WTC11 (cell line): ENCODE data around the gene TNFRSF4. TPM values are rescaled to one million over a fixed set of nuclear protein-coding genes. Genes with fewer than 3 reads are reported as not detected.

Experiments used
- ATAC-seq: fragments of 200-7000 bp; cut with Tn5 transposase; 2 replicates; pipeline ENCODE4 v1.10.0; 2021; ENCODE audit warnings: mild to moderate bottlenecking, moderate library complexity
- CTCF ChIA-PET: fragments of 300-600 bp; sonication (Branson Sonifier 250); formaldehyde crosslinking; loops from one replicate; lab custom pipeline; 2021; ENCODE audit warnings: antibody characterized with exemption; lab: Charles Lee
- POLR2A ChIA-PET: fragments of 350-600 bp; sonication (Branson Sonifier 250); formaldehyde crosslinking; loops from one replicate; lab custom pipeline; 2021; ENCODE audit warnings: antibody characterized with exemption; lab: Charles Lee
- DNase-seq: peaks from one replicate; pipeline ENCODE4 v3.0.0; 2021; ENCODE audit warnings: low spot score
- H3K27ac Mint-ChIP-seq: 2 replicates; pipeline ENCODE4 v1.8.0; 2021; ENCODE audit warnings: mixed read lengths
- H3K27me3 Mint-ChIP-seq: 2 replicates; pipeline ENCODE4 v1.8.0; 2021; ENCODE audit warnings: low read depth, mild to moderate bottlenecking, moderate library complexity, mixed read lengths
- H3K36me3 Mint-ChIP-seq: 2 replicates; pipeline ENCODE4 v1.8.0; 2021; ENCODE audit warnings: mixed read lengths
- H3K4me1 Mint-ChIP-seq: 2 replicates; pipeline ENCODE4 v1.8.0; 2022; ENCODE audit warnings: mixed read lengths
- H3K4me3 Mint-ChIP-seq: 2 replicates; pipeline ENCODE4 v1.8.0; 2021; ENCODE audit warnings: mild to moderate bottlenecking, moderate library complexity, mixed read lengths
- H3K9me3 Mint-ChIP-seq: 2 replicates; pipeline ENCODE4 v1.8.0; 2021; ENCODE audit warnings: mixed read lengths
- ARID4B ChIP-seq: sonication (generic); formaldehyde crosslinking; IDR thresholded peaks from 2 replicates; pipeline ENCODE4 v1.8.0; 2023; ENCODE audit warnings: missing genetic modification reagents, mild to moderate bottlenecking, borderline replicate concordance
- ATF3 ChIP-seq: sonication (generic); formaldehyde crosslinking; conservative IDR thresholded peaks from 2 replicates; pipeline ENCODE4 v1.8.1; 2022; ENCODE audit warnings: mild to moderate bottlenecking, missing genetic modification reagents
- CBFB ChIP-seq: sonication (generic); formaldehyde crosslinking; IDR thresholded peaks from 2 replicates; pipeline ENCODE4 v1.8.1; 2022; ENCODE audit warnings: mild to moderate bottlenecking, low read depth, missing genetic modification reagents
- CREB1 ChIP-seq: sonication (generic); formaldehyde crosslinking; IDR thresholded peaks from 2 replicates; pipeline ENCODE4 v1.8.0; 2023; ENCODE audit warnings: mild to moderate bottlenecking, missing genetic modification reagents
- E2F1 ChIP-seq: sonication (generic); formaldehyde crosslinking; IDR thresholded peaks from 2 replicates; pipeline ENCODE4 v1.8.0; 2022; ENCODE audit warnings: mild to moderate bottlenecking, missing genetic modification reagents
- EMX1 ChIP-seq: fragments of 250-450 bp; sonication (Bioruptor Pico); IDR thresholded peaks from 2 replicates; pipeline ENCODE4 v1.8.0; 2021; ENCODE audit warnings: mild to moderate bottlenecking
- ESRRA ChIP-seq: sonication (generic); formaldehyde crosslinking; IDR thresholded peaks from 2 replicates; pipeline ENCODE4 v1.8.1; 2022; ENCODE audit warnings: mild to moderate bottlenecking, missing genetic modification reagents, borderline replicate concordance
- FOXJ3 ChIP-seq: sonication (generic); formaldehyde crosslinking; IDR thresholded peaks from 2 replicates; pipeline ENCODE4 v1.9.0; 2021; ENCODE audit warnings: missing genetic modification reagents, mild to moderate bottlenecking, borderline replicate concordance
- HMGXB4 ChIP-seq: sonication (generic); formaldehyde crosslinking; IDR thresholded peaks from 2 replicates; pipeline ENCODE4 v1.8.1; 2023; ENCODE audit warnings: mild to moderate bottlenecking, moderate library complexity, missing genetic modification reagents
- KAT7 ChIP-seq: sonication (generic); formaldehyde crosslinking; IDR thresholded peaks from 2 replicates; pipeline ENCODE4 v1.8.1; 2023; ENCODE audit warnings: missing genetic modification reagents, mild to moderate bottlenecking, borderline replicate concordance
- MLX ChIP-seq: sonication (generic); formaldehyde crosslinking; IDR thresholded peaks from 2 replicates; pipeline ENCODE4 v1.8.1; 2023; ENCODE audit warnings: mild to moderate bottlenecking, missing genetic modification reagents, moderate library complexity
- NR3C1 ChIP-seq: sonication (generic); formaldehyde crosslinking; conservative IDR thresholded peaks from 2 replicates; pipeline ENCODE4 v1.8.1; 2023; ENCODE audit warnings: low read depth, mild to moderate bottlenecking, missing genetic modification reagents
- PRDM15 ChIP-seq: sonication (generic); formaldehyde crosslinking; IDR thresholded peaks from 2 replicates; pipeline ENCODE4 v1.8.0; 2022; ENCODE audit warnings: missing genetic modification reagents
- PREB ChIP-seq: sonication (generic); formaldehyde crosslinking; IDR thresholded peaks from 2 replicates; pipeline ENCODE4 v1.8.1; 2022; ENCODE audit warnings: mild to moderate bottlenecking, missing genetic modification reagents, moderate library complexity, borderline replicate concordance
- TEAD1 ChIP-seq: sonication (generic); formaldehyde crosslinking; IDR thresholded peaks from 2 replicates; pipeline ENCODE4 v1.8.0; 2022; ENCODE audit warnings: mild to moderate bottlenecking, missing genetic modification reagents
- TP53 ChIP-seq: sonication (generic); formaldehyde crosslinking; IDR thresholded peaks from 2 replicates; pipeline ENCODE4 v1.8.1; 2023; ENCODE audit warnings: mild to moderate bottlenecking, missing genetic modification reagents
- USF1 ChIP-seq: sonication (generic); formaldehyde crosslinking; IDR thresholded peaks from 2 replicates; pipeline ENCODE4 v1.8.0; 2022; ENCODE audit warnings: mild to moderate bottlenecking, missing genetic modification reagents
- ZNF219 ChIP-seq: sonication (generic); formaldehyde crosslinking; IDR thresholded peaks from 2 replicates; pipeline ENCODE4 v1.8.0; 2023; ENCODE audit warnings: missing genetic modification reagents, mild to moderate bottlenecking, borderline replicate concordance
- total RNA-seq: library from RNA; stranded (reverse); gene quantifications from 3 replicates; pipeline ENCODE4 v1.2.3, GENCODE V29; 2021

Gene TNFRSF4
- total RNA-seq, 1 experiment from 2014 or later: 0.33 TPM

GRCh38 chr1:1210726-1211540 is 3.0 kb downstream of the TNFRSF4 start:
- POLR2A ChIA-PET: no interaction called here
- Mint-ChIP-seq H3K9me3 (no peaks in the 10 kb centered on the region), H3K4me3 (no peak overlapping the region), H3K27me3 (peaks cover 4% of the 10 kb centered on the region), H3K36me3 (no peaks in the 10 kb centered on the region), H3K4me1 (no peaks in the 10 kb centered on the region), H3K27ac (no peak overlapping the region)
- no peak for ATAC-seq
- CTCF ChIA-PET: interaction anchor here (1.4 kb wide), 1 partner anchor 89 kb away, joined by 3 read pairs; no protein-coding TSS in a partner anchor
- no peak for TF ChIP-seq HMGXB4 (CRISPR knock-in tag)
- TF ChIP-seq TEAD1: no peak
- TF ChIP-seq EMX1 (CRISPR knock-in tag): no peak
- TF ChIP-seq FOXJ3 (CRISPR knock-in tag): no peak
- TF ChIP-seq KAT7 (CRISPR knock-in tag): no peak
- no peak for TF ChIP-seq ATF3 (CRISPR knock-in tag)
- TF ChIP-seq TP53 (CRISPR knock-in tag): no peak
- DNase-seq: no peak

- peaks cover 4% of the 10 kb centered on the region for H3K27me3 Mint-ChIP-seq
- ChIA-PET CTCF (no interaction called here), POLR2A (no interaction called here)
- no peak overlapping the region for H3K27ac Mint-ChIP-seq
- no peak for DNase-seq
- no peak for ATAC-seq
- no peaks in the 10 kb centered on the region for H3K9me3 Mint-ChIP-seq
- no peak overlapping the region for H3K4me3 Mint-ChIP-seq
- H3K36me3 Mint-ChIP-seq: no peaks in the 10 kb centered on the region
- H3K4me1 Mint-ChIP-seq: no peaks in the 10 kb centered on the region
- TF ChIP-seq NR3C1 (CRISPR knock-in tag) (no peak), CREB1 (no peak), PREB (CRISPR knock-in tag) (no peak), E2F1 (CRISPR knock-in tag) (no peak), ARID4B (CRISPR knock-in tag) (no peak), PRDM15 (CRISPR knock-in tag) (no peak), USF1 (no peak), ZNF219 (CRISPR knock-in tag) (no peak), ESRRA (no peak), MLX (CRISPR knock-in tag) (no peak), CBFB (CRISPR knock-in tag) (no peak)
These were observed 5.1 kb downstream of the TNFRSF4 start for GRCh38 chr1:1208713-1209433.
